GM19324 (cell line): ENCODE measurements around the gene NKG7.

Experiments
- ATAC-seq: cut with Tn5 transposase; IDR thresholded peaks from one replicate; pipeline ENCODE4 v1.9.1; 2021; ENCODE audit warnings: mild to moderate bottlenecking, moderate library complexity; ENCODE audit not compliant: unreplicated experiment, low FRiP score

The NKG7 gene

DNA sequence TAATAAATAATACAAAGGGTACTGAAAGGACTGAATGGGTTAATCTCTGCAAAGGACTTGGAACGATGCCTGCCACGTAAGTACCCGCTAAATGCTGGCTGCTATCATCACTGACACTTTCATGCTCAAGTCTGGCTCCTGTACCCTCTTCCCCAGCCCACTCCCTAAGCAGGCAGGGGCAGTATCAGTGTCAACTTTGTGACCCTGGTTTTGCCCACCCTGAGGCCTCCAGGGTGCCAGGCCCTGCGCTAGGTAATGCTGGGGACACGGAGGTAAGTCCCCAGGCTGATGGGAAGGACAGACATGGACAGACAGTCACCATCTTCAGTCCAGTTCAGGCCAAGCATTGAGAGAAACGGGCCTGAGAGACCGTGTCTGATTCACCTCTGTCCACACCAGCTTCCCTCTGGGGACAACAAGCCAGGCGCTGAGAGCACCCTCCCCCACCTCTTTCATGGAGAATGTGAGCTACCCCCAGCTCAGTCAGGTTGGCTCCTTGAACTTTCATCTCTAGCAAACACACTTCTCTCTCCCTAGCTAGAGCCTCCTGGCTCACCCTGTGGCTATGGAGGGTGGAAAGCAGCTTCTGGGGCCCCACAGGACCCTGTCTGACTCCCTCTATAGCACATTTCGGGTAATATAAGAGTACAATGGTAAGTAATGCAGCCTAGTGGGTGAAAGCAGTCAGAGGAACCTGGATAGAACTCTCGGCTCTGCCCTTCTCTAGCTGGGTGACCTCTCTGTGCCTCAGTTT is 7.1 kb downstream of the NKG7 start:
- no peak for ATAC-seq

- no peak for ATAC-seq
Measured at GRCh38 chr19:51364200-51365106, 8.0 kb downstream of the NKG7 start.

DNA sequence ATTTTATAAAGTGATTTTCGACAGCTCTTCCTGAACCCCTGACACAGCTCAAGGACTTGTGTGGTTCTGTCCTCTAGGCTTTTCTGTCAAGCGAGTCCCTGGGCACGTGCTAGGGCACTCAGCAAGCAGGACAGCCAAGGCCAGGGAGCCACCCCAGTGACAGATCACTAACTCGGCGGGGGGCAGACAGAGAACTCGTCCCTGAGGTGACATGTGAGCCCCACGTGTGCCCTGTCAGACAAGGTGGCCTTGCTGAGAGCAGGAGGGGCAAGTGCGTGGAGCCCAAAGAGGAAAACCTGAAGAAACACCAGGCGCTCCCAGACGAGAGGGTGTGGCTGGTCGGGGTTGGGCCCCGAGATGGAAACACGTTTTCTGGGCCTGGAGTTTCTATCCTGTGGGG is 11.2 kb downstream of the NKG7 start:
- ATAC-seq = no peak

DNA sequence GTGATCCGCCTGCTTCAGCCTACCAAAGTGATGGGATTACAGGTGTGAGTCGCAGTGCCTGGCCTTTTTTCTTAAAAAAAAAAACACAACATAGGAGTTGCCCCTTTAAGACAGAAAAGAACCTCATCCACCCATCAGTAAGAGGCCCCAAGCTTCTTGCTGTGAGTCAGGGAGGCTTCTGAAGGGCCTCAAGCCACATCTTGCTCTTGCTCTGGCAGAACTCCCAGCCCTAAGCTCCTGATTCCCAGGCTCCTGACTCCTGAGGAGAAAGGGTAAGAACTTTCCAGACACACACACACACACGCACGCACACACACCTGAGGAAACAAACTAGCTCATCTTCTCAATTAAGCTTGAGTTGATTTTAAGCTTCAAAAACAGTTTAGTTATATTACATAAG is 13.2 kb downstream of the NKG7 start:
- no peak for ATAC-seq

DNA sequence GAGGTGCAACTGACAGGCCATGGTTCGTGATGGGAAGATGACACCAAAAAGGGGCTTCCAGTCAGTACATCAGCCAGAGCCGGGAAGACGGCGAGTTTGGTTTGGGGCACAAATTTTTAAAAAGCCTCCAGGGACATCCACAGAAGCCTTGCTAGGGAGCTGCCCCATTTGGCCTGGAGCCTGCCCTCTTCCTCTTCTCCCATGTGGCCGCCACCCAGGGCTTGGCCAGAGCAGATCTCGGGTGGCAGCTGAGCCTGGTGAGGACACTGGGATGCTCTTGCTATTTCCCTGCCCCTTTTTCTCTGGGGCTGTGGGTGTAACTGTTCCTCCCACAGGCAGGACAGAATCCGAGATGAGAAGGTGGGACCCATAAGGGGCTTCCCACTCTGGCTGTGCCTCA is 14.5 kb downstream of the NKG7 start:
- no peak for ATAC-seq

DNA sequence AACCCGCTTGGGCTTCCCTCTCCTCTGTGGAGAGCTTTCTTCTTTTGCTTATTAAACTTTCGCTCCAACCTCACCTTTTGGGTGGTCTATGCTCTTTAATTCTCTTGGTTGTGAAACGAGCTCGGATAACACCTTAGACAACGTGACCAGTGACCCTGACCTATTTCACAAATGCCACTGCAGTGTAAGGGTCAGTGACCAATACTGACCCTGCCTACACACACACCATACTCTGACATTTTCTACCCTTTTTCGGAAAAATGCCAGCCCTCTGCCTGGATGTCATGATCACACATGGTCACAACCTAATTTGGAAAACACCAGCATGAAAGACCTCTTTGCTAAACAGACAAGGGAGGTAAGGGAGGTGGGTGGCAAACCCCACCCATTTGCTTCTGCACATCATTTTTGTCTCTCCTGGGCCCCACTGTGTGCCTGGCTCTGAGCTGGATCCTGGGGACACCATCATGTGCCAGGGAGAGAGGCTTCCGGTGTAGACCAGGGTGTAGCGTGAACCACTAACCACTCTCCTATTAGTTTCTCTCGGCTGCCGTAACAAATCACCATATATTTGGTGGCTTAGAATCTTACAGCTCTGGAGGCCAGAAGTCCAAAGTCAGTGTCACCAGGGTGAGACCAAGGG is 16.2 kb downstream of the NKG7 start:
- no peak for ATAC-seq

- ATAC-seq = no peak
Measured at GRCh38 chr19:51354742-51355148, 17.7 kb downstream of the NKG7 start.

GRCh38 chr19:51354103-51354741 is 18.2 kb downstream of the NKG7 start:
- ATAC-seq = no peak

DNA sequence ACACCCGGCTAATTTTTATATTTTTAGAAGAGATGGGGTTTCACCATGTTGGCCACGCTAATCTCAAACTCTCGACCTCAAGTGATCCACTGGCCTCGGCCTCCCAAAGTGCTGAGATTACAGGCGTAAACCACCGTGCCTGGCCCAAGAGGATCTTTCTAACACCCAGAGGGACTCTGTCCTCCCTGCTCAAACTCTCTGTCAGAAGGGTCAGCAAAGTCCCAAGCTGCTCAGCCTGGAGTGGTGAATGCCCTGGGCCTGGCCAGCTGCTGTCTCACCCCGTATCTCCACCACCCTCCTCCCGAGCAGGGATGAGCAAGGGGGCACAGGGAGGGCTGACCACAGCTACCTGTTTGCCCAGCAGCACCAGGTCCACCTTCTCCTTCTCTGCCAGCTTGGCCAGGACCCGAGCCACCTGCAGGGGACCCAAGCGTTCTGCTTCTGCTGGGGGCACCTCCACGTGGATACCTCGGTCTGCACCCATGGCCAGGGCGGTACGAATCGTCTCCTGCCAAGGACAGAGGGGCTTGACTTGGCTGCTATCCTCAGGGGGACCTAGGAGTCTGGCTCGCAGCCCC is 19.6 kb downstream of the NKG7 start:
- no peak for ATAC-seq

GRCh38 chr19:51351266-51351990 is 21.0 kb downstream of the NKG7 start:
- ATAC-seq = no peak

GRCh38 chr19:51347209-51347928 is 25.1 kb downstream of the NKG7 start:
- no peak for ATAC-seq

DNA sequence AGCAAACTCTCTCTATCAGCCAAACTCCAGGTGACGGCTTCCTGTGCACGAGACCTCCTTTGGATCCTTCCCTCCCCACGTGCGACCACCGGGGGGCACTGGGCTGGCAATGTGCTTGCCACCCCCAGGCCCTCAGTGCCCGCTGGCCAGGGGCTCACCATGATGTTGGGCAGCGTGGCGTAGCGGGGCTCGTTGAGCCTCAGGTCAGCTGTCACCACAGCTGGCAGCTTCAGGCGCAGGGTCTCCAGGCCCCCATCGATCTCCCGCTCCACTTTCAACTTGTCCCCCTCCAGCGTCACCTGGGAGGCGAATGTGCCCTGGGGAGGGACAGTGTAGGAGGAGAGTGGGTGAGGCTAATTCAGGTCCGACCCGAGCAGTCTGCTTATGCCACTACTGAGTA is 25.7 kb downstream of the NKG7 start:
- no peak for ATAC-seq

DNA sequence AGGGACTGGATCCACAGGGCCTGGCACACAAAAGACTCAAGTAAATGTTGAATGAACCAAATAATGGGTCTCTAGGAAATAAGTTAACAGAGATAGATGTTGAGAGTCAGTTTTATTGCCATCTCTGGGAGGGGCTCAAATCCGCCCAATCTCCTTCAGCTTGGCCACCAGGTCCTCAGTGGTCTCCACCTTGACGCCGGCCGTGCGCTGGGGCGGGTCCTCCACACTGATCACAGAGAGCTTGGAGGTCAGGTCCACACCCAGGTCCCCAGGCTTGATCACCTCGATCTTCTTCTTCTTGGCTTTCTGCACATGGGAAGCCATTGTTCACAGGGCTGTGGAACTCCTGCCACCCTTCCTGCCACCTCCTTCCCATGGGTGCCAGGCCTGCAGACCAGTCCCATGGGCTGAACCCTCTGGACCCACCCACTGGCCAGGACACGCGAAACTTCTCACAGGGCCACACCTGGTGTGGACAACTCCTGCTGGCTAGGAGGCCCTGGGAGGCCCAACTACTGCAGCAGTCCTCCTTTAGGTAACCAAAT is 27.3 kb downstream of the NKG7 start:
- no peak for ATAC-seq

- no peak for ATAC-seq
Measured at GRCh38 chr19:51342631-51343569, 29.6 kb downstream of the NKG7 start.

- no peak for ATAC-seq
Measured at GRCh38 chr19:51341976-51342580, 30.4 kb downstream of the NKG7 start, which contains the start of gene VSIG10L. VSIG10L (minus strand) TSS chr19:51342139; CDS start chr19:51342124, 15 bp downstream.

DNA sequence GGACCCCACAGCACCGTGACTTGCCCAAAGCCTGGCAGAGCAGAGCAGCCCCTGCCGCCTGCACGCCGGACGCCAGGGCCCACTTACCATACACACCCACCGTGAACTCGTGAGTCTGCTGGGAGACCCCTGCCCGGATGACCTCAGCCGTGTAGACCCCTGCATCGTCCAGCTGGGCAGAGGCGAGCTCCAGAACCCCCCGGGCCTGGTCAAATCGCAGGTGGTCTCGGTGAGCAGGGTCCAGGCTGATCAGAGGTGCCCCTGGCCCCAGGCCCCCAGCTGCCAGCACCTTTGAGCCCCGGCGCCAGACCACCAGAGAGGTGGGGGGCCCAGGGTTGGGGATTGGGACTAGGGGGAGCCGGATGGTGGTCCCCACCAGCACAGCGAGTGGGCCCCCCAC is 31.4 kb downstream of the NKG7 start:
- no peak for ATAC-seq
